Measurements from ENCODE around the gene CDCA4. TPM values are rescaled to one million over a fixed set of nuclear protein-coding genes. Genes with fewer than 3 reads are reported as not detected.

The CDCA4 gene
- total RNA-seq, 2 donors from 2014 or later = 12.3 to 17.6 TPM

DNA sequence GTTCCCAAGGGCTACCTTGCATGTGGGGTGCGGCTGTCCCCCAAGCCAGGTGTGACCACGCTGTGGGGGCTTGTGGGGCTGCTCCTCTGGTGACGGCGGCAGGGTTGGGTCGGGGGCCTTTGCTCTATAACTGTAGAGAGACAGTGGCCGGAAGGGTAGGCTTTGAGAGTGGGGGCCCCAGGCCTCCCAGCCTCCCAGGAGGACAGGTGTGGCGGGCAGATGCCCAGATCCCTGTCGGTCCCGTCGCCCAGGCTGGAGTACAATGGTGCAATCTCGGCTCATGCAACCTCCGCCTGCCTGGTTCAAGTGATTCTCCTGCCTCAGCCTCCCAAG is 47.1 kb upstream of the CDCA4 start:
- H3K4me3 ChIP-seq = no peak overlapping the region
- intact Hi-C loops (cut with DNase I) = no loop called here
- H3K9me3 ChIP-seq = no peaks in the 10 kb centered on the region
- TF ChIP-seq, protein P1, sequence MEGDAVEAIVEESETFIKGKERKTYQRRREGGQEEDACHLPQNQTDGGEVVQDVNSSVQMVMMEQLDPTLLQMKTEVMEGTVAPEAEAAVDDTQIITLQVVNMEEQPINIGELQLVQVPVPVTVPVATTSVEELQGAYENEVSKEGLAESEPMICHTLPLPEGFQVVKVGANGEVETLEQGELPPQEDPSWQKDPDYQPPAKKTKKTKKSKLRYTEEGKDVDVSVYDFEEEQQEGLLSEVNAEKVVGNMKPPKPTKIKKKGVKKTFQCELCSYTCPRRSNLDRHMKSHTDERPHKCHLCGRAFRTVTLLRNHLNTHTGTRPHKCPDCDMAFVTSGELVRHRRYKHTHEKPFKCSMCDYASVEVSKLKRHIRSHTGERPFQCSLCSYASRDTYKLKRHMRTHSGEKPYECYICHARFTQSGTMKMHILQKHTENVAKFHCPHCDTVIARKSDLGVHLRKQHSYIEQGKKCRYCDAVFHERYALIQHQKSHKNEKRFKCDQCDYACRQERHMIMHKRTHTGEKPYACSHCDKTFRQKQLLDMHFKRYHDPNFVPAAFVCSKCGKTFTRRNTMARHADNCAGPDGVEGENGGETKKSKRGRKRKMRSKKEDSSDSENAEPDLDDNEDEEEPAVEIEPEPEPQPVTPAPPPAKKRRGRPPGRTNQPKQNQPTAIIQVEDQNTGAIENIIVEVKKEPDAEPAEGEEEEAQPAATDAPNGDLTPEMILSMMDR (IDR thresholded peaks at IDR 0.05) = no peak
- TF ChIP-seq POLR2A (IDR thresholded peaks at IDR 0.05) (no peak), POLR2AphosphoS5 (IDR thresholded peaks at IDR 0.05) (no peak)
- DNase-seq (ENCODE audit: low spot score) = no peak
- no peak overlapping the region for H3K27ac ChIP-seq
- 95% methylated on average over 12 of the region's 12 CpGs for WGBS
- H3K4me1 ChIP-seq (replicated peaks) = no peaks in the 10 kb centered on the region
- H3K36me3 ChIP-seq = no peaks in the 10 kb centered on the region
- no peaks in the 10 kb centered on the region for H3K27me3 ChIP-seq (replicated peaks; ENCODE audit: insufficient read depth)

DNA sequence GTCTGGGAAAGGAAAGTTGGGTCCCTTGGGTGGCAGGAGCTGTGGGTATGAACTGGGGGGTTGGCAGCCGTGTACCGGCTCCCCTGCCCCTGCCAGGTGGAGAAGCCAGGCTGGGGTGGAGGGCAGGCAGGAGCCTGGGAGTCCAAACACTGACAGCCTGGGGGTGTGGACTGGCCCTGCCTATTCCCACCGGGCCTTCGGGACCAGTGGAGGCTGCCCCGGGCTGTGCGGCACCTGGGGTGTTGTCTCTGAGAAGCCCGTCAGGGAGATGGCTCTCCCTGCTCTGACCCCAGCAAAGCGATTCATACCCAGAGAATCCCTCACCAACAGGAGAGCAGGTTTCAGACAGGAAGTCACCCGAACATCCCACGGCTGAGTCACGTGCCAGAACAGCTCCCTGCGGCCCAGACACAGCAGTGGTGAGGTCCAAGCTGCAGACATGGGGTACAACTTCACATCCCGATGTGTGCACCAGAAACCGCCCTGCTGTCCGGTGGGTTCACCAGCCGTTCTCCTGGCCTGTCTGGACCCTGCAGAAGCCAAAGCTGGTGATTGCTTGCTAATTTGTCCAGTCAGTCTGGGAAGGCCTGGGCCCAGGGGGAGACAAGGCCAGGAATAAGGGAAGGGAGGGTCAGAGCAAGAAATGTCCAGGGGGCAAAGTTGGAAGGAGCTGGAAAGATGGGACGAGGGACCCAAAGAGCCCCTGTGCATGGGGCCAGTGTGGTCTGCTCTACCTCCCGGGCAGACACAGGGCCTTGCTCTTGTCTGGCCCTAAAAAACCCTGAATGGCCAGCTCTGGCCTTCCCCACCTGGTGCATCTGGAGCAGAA is 46.5 kb upstream of the CDCA4 start:
- intact Hi-C loops (cut with DNase I) = no loop called here
- no peaks in the 10 kb centered on the region for H3K36me3 ChIP-seq
- H3K4me1 ChIP-seq (replicated peaks) = no peaks in the 10 kb centered on the region
- H3K27ac ChIP-seq = no peak overlapping the region
- H3K4me3 ChIP-seq = no peak overlapping the region
- H3K27me3 ChIP-seq (replicated peaks; ENCODE audit: insufficient read depth) = no peaks in the 10 kb centered on the region
- H3K9me3 ChIP-seq = no peaks in the 10 kb centered on the region
- TF ChIP-seq POLR2AphosphoS5 (IDR thresholded peaks at IDR 0.05) (no peak), POLR2A (IDR thresholded peaks at IDR 0.05) (no peak)
- TF ChIP-seq, protein P1 (IDR thresholded peaks at IDR 0.05) = no peak
- DNase-seq (ENCODE audit: low spot score) = no peak
- 68% methylated on average over 15 of the region's 18 CpGs for WGBS

DNA sequence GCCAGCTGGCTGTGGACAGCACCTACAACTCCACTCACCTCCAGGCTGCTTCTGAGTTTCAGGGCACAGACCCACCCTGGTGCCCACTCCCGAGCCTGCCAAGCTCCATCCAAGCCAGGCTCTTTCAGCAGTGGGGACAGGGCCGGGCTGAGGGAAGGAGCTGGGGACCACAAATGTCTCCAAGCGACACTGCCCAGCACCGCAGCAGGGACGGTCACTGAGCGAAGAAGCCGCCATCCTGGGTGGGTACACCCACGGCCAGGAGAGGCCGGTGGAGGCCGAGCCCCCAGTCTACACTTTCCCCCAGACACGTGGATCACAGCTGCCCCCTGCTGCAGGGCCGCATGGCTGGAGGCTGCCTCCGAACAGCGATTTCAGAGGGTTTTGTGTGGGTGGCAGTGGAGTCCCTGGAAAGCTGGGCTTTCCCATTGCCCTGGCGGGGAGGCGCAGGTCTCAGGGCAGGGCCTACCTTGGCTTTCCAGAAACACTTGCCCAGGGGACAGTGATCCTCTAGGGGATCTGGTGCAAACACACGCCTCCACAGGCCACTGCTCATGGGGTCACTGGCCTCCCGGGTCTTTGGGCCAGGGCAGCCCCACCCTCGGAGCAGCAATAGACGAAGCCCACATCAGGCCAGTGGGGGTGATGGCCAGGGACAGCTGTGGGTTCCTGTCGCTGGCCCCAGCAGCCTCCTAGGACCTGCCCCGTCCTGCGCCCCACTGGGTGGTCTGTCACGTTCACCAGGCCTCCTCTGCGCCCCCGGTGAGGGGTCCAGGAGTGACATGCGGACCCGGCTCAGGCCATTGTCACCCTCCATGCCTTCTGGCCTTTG is 45.6 kb upstream of the CDCA4 start:
- no peaks in the 10 kb centered on the region for H3K36me3 ChIP-seq
- TF ChIP-seq POLR2AphosphoS5 (IDR thresholded peaks at IDR 0.05) = no peak
- TF ChIP-seq, protein P1 (IDR thresholded peaks at IDR 0.05) = no peak
- TF ChIP-seq POLR2A (IDR thresholded peaks at IDR 0.05) = no peak
- WGBS = 92% methylated on average over 19 of the region's 28 CpGs
- H3K27me3 ChIP-seq (replicated peaks; ENCODE audit: insufficient read depth) = no peaks in the 10 kb centered on the region
- no peaks in the 10 kb centered on the region for H3K9me3 ChIP-seq
- no peak overlapping the region for H3K4me3 ChIP-seq
- no peak overlapping the region for H3K27ac ChIP-seq
- intact Hi-C loops (cut with DNase I) = no loop called here
- no peaks in the 10 kb centered on the region for H3K4me1 ChIP-seq (replicated peaks)
- DNase-seq (ENCODE audit: low spot score) = no peak

DNA sequence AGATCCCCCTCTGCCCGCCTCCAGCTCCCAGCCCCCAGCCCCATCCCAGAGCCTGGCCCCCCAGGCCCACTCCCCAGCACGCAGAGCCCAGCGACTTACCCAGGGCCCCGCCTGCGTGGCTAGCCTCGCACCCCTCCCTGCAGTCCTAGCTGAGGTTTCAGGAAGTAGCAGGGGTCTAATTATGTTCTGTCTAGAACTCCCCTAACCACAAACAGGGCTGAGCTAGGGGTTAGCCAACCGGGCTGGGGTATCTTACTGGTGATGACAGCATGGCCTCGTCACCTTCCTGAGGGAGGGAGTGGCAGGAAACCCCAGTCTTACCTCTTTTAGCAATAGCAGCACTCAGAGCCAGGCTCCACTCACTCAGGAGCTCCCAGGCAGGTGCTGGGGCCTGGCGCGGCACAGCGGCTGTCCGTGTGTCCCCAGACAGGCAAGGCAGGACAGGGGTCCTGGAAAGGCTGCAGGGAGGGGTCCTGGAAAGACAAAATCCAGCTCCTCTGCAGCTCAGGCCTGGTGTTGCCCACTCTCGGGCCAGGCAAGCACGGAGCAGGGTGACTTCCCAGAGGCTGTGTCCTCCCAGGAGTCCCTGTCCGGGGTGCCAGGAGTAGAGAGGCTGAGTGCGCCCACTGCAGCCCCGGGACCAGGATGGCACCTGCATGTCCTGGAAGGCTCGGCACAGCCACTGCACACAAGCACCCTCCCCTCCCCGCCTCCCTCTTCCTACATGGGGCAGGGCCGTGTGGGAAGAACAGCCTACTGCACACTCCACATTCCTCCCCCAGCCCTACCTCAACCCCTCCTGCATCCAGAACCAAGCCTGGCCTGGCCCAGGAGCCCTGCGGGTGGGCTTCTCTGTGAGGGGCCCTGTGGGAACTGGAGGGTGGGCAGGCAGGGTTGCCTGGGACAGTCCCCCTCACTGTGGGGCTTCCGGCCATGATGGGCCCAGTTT is 44.7 kb upstream of the CDCA4 start, which contains the start of gene GPR132:
GPR132 (minus strand) TSS at position 151 of the 949 bp plus-strand sequence. CDS start 10,010 bp downstream, outside the sequence.
- H3K4me1 ChIP-seq (replicated peaks) = no peaks in the 10 kb centered on the region
- TF ChIP-seq POLR2AphosphoS5 (IDR thresholded peaks at IDR 0.05) = peak; percentile 22
- TF ChIP-seq, protein P1 (IDR thresholded peaks at IDR 0.05) = no peak
- peak; percentile 9 for TF ChIP-seq POLR2A (IDR thresholded peaks at IDR 0.05)
- intact Hi-C loops (cut with DNase I) = no loop called here
- WGBS = 65% methylated on average over 22 of the region's 22 CpGs
- H3K27me3 ChIP-seq (replicated peaks; ENCODE audit: insufficient read depth) = no peaks in the 10 kb centered on the region
- no peak for DNase-seq (ENCODE audit: low spot score)
- no peak within 1 kb of the TSS for H3K27ac ChIP-seq
- H3K4me3 ChIP-seq = peak within 1 kb of the TSS in 1 of 2 donors; percentile 8
- no peaks in the 10 kb centered on the region for H3K9me3 ChIP-seq
- no peaks in the 10 kb centered on the region for H3K36me3 ChIP-seq
